HepG2 (cell line): Measurements from ENCODE around the gene YTHDF1. TPM values are rescaled to one million over a fixed set of nuclear protein-coding genes. Genes with fewer than 3 reads are reported as not detected.
A peak's percentile ranks its signal among the peaks of the same experiment; 100 is the strongest.

Source experiments
- FOSL2 ChIP-seq: sonication (generic); formaldehyde crosslinking; IDR thresholded peaks from 2 replicates; pipeline ENCODE4 v1.4.0; 2020; ENCODE audit warnings: missing genetic modification reagents
- GTF2F1 ChIP-seq: fragments of 150-350 bp; IDR thresholded peaks from 2 replicates; pipeline ENCODE4 v1.6.1; 2014; ENCODE audit warnings: low read length
- HDAC6 ChIP-seq: fragments of 200-600 bp; sonication (generic); IDR thresholded peaks from 2 replicates; pipeline ENCODE4 v1.7.0; 2017; ENCODE audit warnings: mild to moderate bottlenecking, antibody characterized with exemption, low read length, low read depth
- KAT8 ChIP-seq: IDR thresholded peaks from 2 replicates; pipeline ENCODE4 v1.6.1; 2016; ENCODE audit warnings: missing genetic modification reagents, missing compliant biosample characterization
- MAFG ChIP-seq: sonication (generic); formaldehyde crosslinking; IDR thresholded peaks from 2 replicates; pipeline ENCODE4 v1.5.1; 2020; ENCODE audit warnings: mild to moderate bottlenecking, missing genetic modification reagents
- PRDM10 ChIP-seq: sonication (generic); formaldehyde crosslinking; IDR thresholded peaks from 2 replicates; pipeline ENCODE4 v1.4.0; 2020; ENCODE audit warnings: low read depth, missing genetic modification reagents
- ZBTB25 ChIP-seq: IDR thresholded peaks from 2 replicates; pipeline ENCODE4 v1.6.1; 2018; ENCODE audit warnings: missing genetic modification reagents
- ZBTB26 ChIP-seq: IDR thresholded peaks from 2 replicates; pipeline ENCODE4 v1.6.1; 2016; ENCODE audit warnings: missing compliant biosample characterization, missing genetic modification reagents, borderline replicate concordance
- ZNF230 ChIP-seq: sonication (generic); formaldehyde crosslinking; IDR thresholded peaks from 2 replicates; pipeline ENCODE4 v1.4.0; 2020; ENCODE audit warnings: mild to moderate bottlenecking, missing genetic modification reagents
- ZNF318 ChIP-seq: sonication (generic); formaldehyde crosslinking; IDR thresholded peaks from 2 replicates; pipeline ENCODE4 v1.4.0; 2020; ENCODE audit warnings: mild to moderate bottlenecking, missing genetic modification reagents
- ZNF34 ChIP-seq: sonication (generic); formaldehyde crosslinking; IDR thresholded peaks from 2 replicates; pipeline ENCODE4 v1.4.0; 2020; ENCODE audit warnings: mild to moderate bottlenecking, missing genetic modification reagents, borderline replicate concordance
- ZNF431 ChIP-seq: sonication (generic); formaldehyde crosslinking; IDR thresholded peaks from 2 replicates; pipeline ENCODE4 v1.9.0; 2022; ENCODE audit warnings: missing genetic modification reagents, low read depth, mild to moderate bottlenecking, borderline replicate concordance
- ZNF816 ChIP-seq: sonication (generic); formaldehyde crosslinking; IDR thresholded peaks from 2 replicates; pipeline ENCODE4 v1.8.0; 2022; ENCODE audit warnings: missing genetic modification reagents, mild to moderate bottlenecking, borderline replicate concordance
- ZSCAN20 ChIP-seq: sonication (generic); formaldehyde crosslinking; IDR thresholded peaks from 2 replicates; pipeline ENCODE4 v1.4.0; 2020; ENCODE audit warnings: missing genetic modification reagents, mild to moderate bottlenecking, borderline replicate concordance
- polyA plus RNA-seq, 8 experiments: library from polyadenylated mRNA; depleted of rRNA in 3 of 8; stranded (reverse) in 7 of 8; unstranded in 1 of 8; fragments of >200 nt; fragmentation: Illumina TruSeq in 4 of 8; extraction: Trizol in 4 of 8; gene quantifications; 2 replicates each; pipeline versions ENCODE4 v1.2.1 to v1.2.3, GENCODE V29; 2011 to 2016; ENCODE audit warnings: low read depth in 4 of 8, missing spikeins in 1 of 8, mixed read lengths in 1 of 8; ENCODE audit not compliant: insufficient read depth in 1 of 8
- total RNA-seq, 5 experiments: library from RNA; depleted of rRNA; stranded (reverse); fragments of >200 nt; fragmentation: Illumina TruSeq; extraction: Trizol; gene quantifications; 2 replicates each; pipeline ENCODE4 v1.2.3, GENCODE V29; 2016; ENCODE audit warnings: low read depth in 1 of 5

Gene YTHDF1
- total and polyA plus RNA-seq, 2 of the 13 experiments (the other 11 are each of a cell fraction or from before 2014, with no cell fraction given) = 34.5 to 37.7 TPM

- TF ChIP-seq ZBTB25 (CRISPR knock-in tag) (no peak), ZNF431 (CRISPR knock-in tag) (no peak), FOSL2 (CRISPR knock-in tag) (0 out of 2 replicates have a peak, but pooled peaks have one; percentile 6), ZNF34 (CRISPR knock-in tag) (no peak), GTF2F1 (no peak), ZNF318 (CRISPR knock-in tag) (no peak), ZNF816 (no peak), MAFG (no peak), ZSCAN20 (CRISPR knock-in tag) (no peak), ZNF230 (CRISPR knock-in tag) (0 out of 2 replicates have a peak, but pooled peaks have one; percentile 53), HDAC6 (no peak), ZBTB26 (no peak), KAT8 (CRISPR knock-in tag) (no peak), PRDM10 (no peak)
These were observed 29.2 kb downstream of the YTHDF1 start (continued) for GRCh38 chr20:63186528-63187316.
